H1 (cell line): ENCODE results near the gene PAX4. TPM values are rescaled to one million over a fixed set of nuclear protein-coding genes. Genes with fewer than 3 reads are reported as not detected.
A peak's percentile ranks its signal among the peaks of the same experiment; 100 is the strongest.

Source experiments
- CTCF ChIA-PET: fragments of 300-600 bp; sonication (Branson Sonifier 250); formaldehyde crosslinking; loops from one replicate; lab custom pipeline; 2021; ENCODE audit not compliant: partially characterized antibody; lab: Charles Lee
- POLR2A ChIA-PET: fragments of 300-600 bp; sonication (Branson Sonifier 250); formaldehyde crosslinking; loops from one replicate; lab custom pipeline; 2021; ENCODE audit warnings: inconsistent platforms; ENCODE audit not compliant: partially characterized antibody; lab: Charles Lee
- DNase-seq, 2 experiments: peaks; one replicate each; pipeline versions ENCODE4 v3.0.0 to v3.0.0-alpha.2; 2010 to 2022; ENCODE audit warnings: low spot score in 2 of 2, low read depth in 1 of 2, mixed read lengths in 1 of 2
- FAIRE-seq: peaks from 2 replicates; lab custom pipeline; 2011; peaks lifted over from hg19 to GRCh38; lab: Jason Lieb, UNC
- H2AFZ ChIP-seq: 2 replicates; pipeline ENCODE4 v1.8.1; 2012; ENCODE audit warnings: low read length, inconsistent platforms
- H2AK5ac ChIP-seq: 2 replicates; pipeline ENCODE4 v1.6.1; 2013; ENCODE audit warnings: low read depth, low read length
- H2BK120ac ChIP-seq: replicated peaks from 2 replicates; pipeline ENCODE3; 2013; ENCODE audit warnings: low read depth, low read length, inconsistent platforms
- H2BK12ac ChIP-seq: 2 replicates; pipeline ENCODE4 v1.6.1; 2013; ENCODE audit warnings: low read depth, low read length
- H2BK15ac ChIP-seq: 2 replicates; pipeline ENCODE4 v1.6.1; 2013; ENCODE audit warnings: low read length
- H2BK20ac ChIP-seq: 2 replicates; pipeline ENCODE4 v1.6.1; 2013; ENCODE audit warnings: low read length
- H2BK5ac ChIP-seq: 2 replicates; pipeline ENCODE4 v1.6.1; 2013; ENCODE audit warnings: low read depth, low read length
- H3K14ac ChIP-seq: 2 replicates; pipeline ENCODE4 v1.6.1; 2013; ENCODE audit warnings: inconsistent platforms; ENCODE audit not compliant: insufficient read length
- H3K18ac ChIP-seq: 2 replicates; pipeline ENCODE4 v1.6.1; 2013; ENCODE audit warnings: low read length; ENCODE audit errors: extremely low read depth
- H3K23ac ChIP-seq: 2 replicates; pipeline ENCODE4 v1.6.1; 2013; ENCODE audit warnings: inconsistent platforms; ENCODE audit not compliant: insufficient read length
- H3K23me2 ChIP-seq: 2 replicates; pipeline ENCODE4 v1.6.1; 2013; ENCODE audit warnings: low read depth, low read length
- H3K27ac ChIP-seq: 2 replicates; pipeline ENCODE4 v1.6.1; 2011; ENCODE audit warnings: low read depth, low read length, inconsistent platforms
- H3K27me3 ChIP-seq, 4 experiments: replicated peaks in 1 of 4; 1 replicate in 1 of 4; 2 replicates in 3 of 4; pipeline versions ENCODE4 v1.6.1 to v1.8.1; 2011 to 2013; ENCODE audit warnings: low read length in 3 of 4, mild to moderate bottlenecking in 3 of 4, inconsistent platforms in 2 of 4, mixed read lengths in 2 of 4, moderate library complexity in 1 of 4; ENCODE audit not compliant: control insufficient read depth in 3 of 4, insufficient read depth in 3 of 4; ENCODE audit errors: extremely low read depth in 1 of 4
- H3K36me3 ChIP-seq, 4 experiments: 2 replicates each; pipeline versions ENCODE4 v1.6.1 to v1.8.1; 2011 to 2013; ENCODE audit warnings: mild to moderate bottlenecking in 4 of 4, low read length in 3 of 4, moderate library complexity in 2 of 4, control low read depth in 1 of 4, inconsistent platforms in 1 of 4; ENCODE audit not compliant: insufficient read depth in 4 of 4, control insufficient read depth in 2 of 4
- H3K4ac ChIP-seq: replicated peaks from 2 replicates; pipeline ENCODE3; 2013; ENCODE audit warnings: low read length, low read depth, mixed read lengths, inconsistent platforms; ENCODE audit not compliant: insufficient read length
- H3K4me1 ChIP-seq, 4 experiments: replicated peaks in 1 of 4; 1 replicate in 1 of 4; 2 replicates in 3 of 4; pipeline versions ENCODE4 v1.6.1 to v1.8.1; 2011 to 2013; ENCODE audit warnings: low read length in 3 of 4, inconsistent platforms in 2 of 4, mixed read lengths in 1 of 4; ENCODE audit not compliant: insufficient read depth in 4 of 4, control insufficient read depth in 3 of 4
- H3K4me2 ChIP-seq, 2 experiments: 2 replicates each; pipeline versions ENCODE4 v1.6.1 to v1.8.1; 2011 to 2013; ENCODE audit warnings: low read depth in 2 of 2, low read length in 2 of 2, control low read depth in 1 of 2, inconsistent platforms in 1 of 2, mild to moderate bottlenecking in 1 of 2; ENCODE audit not compliant: insufficient read depth in 1 of 2
- H3K4me3 ChIP-seq, 4 experiments: fragments of 200-600, 300-600 bp in 1 of 4; sonication (generic), shearing (Covaris generic), sonication (Bioruptor Twin) in 1 of 4; 2 replicates each; pipeline versions ENCODE4 v1.5.1 to v1.8.1; 2011 to 2016; ENCODE audit warnings: low read length in 4 of 4, low read depth in 3 of 4, control low read depth in 2 of 4, inconsistent platforms in 2 of 4, mild to moderate bottlenecking in 2 of 4, mixed read lengths in 1 of 4, moderate library complexity in 1 of 4; ENCODE audit not compliant: insufficient read depth in 2 of 4; ENCODE audit errors: extremely low read depth in 1 of 4
- H3K56ac ChIP-seq: replicated peaks from 2 replicates; pipeline ENCODE3; 2013; ENCODE audit warnings: low read depth, mild to moderate bottlenecking, mixed read lengths, low read length, inconsistent platforms; ENCODE audit not compliant: insufficient read length
- H3K79me1 ChIP-seq: 2 replicates; pipeline ENCODE4 v1.6.1; 2013; ENCODE audit warnings: low read depth, low read length, control low read depth
- H3K79me2 ChIP-seq, 2 experiments: 2 replicates each; pipeline versions ENCODE4 v1.6.1 to v1.8.1; 2012 to 2013; ENCODE audit warnings: low read length in 2 of 2, mild to moderate bottlenecking in 2 of 2, inconsistent platforms in 1 of 2; ENCODE audit not compliant: insufficient read depth in 2 of 2, control insufficient read depth in 1 of 2
- H3K9ac ChIP-seq, 4 experiments: replicated peaks in 1 of 4; 1 replicate in 1 of 4; 2 replicates in 3 of 4; pipeline versions ENCODE4 v1.6.1 to v1.8.1; 2011 to 2013; ENCODE audit warnings: low read depth in 3 of 4, low read length in 3 of 4, control low read depth in 2 of 4, mild to moderate bottlenecking in 2 of 4, moderate library complexity in 2 of 4, inconsistent platforms in 1 of 4; ENCODE audit errors: extremely low read depth in 1 of 4
- H3K9me3 ChIP-seq, 2 experiments: 2 replicates each; pipeline versions ENCODE4 v1.6.1 to v1.8.1; 2012 to 2013; ENCODE audit warnings: mild to moderate bottlenecking in 2 of 2, moderate library complexity in 2 of 2, control low read depth in 1 of 2, inconsistent platforms in 1 of 2, low read depth in 1 of 2, low read length in 1 of 2, mixed read lengths in 1 of 2; ENCODE audit not compliant: insufficient read depth in 2 of 2
- H4K20me1 ChIP-seq, 2 experiments: replicated peaks in 1 of 2; 2 replicates each; pipeline versions ENCODE3 to v1.8.1; 2011 to 2013; ENCODE audit warnings: inconsistent platforms in 2 of 2, low read length in 2 of 2, mild to moderate bottlenecking in 1 of 2; ENCODE audit not compliant: insufficient read depth in 2 of 2, control insufficient read depth in 1 of 2
- H4K5ac ChIP-seq: 2 replicates; pipeline ENCODE4 v1.6.1; 2013; ENCODE audit warnings: low read length, low read depth, mixed read lengths, inconsistent platforms; ENCODE audit not compliant: insufficient read length
- H4K8ac ChIP-seq: 2 replicates; pipeline ENCODE4 v1.8.0; 2013; ENCODE audit warnings: mild to moderate bottlenecking, moderate library complexity, low read length, inconsistent platforms; ENCODE audit not compliant: insufficient read depth; ENCODE audit errors: extremely low read depth
- H4K91ac ChIP-seq: replicated peaks from 2 replicates; pipeline ENCODE3; 2013; ENCODE audit warnings: low read length, mixed read lengths, inconsistent platforms; ENCODE audit not compliant: insufficient read length
- FOSL1 ChIP-seq: IDR thresholded peaks from 2 replicates; pipeline ENCODE4 v1.6.1; 2011; ENCODE audit warnings: mild to moderate bottlenecking, low read depth, low read length, moderate library complexity; ENCODE audit not compliant: insufficient read depth
- GABPA ChIP-seq: IDR thresholded peaks from 2 replicates; pipeline ENCODE4 v1.6.1; 2011; ENCODE audit warnings: mild to moderate bottlenecking, low read length, moderate library complexity, borderline replicate concordance; ENCODE audit not compliant: insufficient read depth
- JUN ChIP-seq: IDR thresholded peaks from 2 replicates; pipeline ENCODE4 v1.6.1; 2011; ENCODE audit warnings: low read depth, mild to moderate bottlenecking, improper control_type of control experiment, low read length
- JUND ChIP-seq: IDR thresholded peaks from 2 replicates; pipeline ENCODE4 v1.6.1; 2011; ENCODE audit warnings: mild to moderate bottlenecking, improper control_type of control experiment, low read length
- KDM4A ChIP-seq: IDR thresholded peaks from one replicate; pipeline ENCODE4 v1.7.1; 2012; ENCODE audit warnings: low read depth, mild to moderate bottlenecking, moderate library complexity, low read length, inconsistent platforms; ENCODE audit not compliant: severe bottlenecking
- PHF8 ChIP-seq: fragments of 200-600 bp; sonication (generic); conservative IDR thresholded peaks from 2 replicates; pipeline ENCODE4 v1.7.1; 2012; ENCODE audit warnings: low read depth, mild to moderate bottlenecking, inconsistent platforms, low read length, moderate library complexity
- SIN3A ChIP-seq, 2 experiments: IDR thresholded peaks in 1 of 2; conservative IDR thresholded peaks in 1 of 2; 2 replicates each; pipeline ENCODE4 v1.6.1; 2011 to 2012; ENCODE audit warnings: low read length in 2 of 2, improper control_type of control experiment in 1 of 2, low read depth in 1 of 2, mild to moderate bottlenecking in 1 of 2
- SUZ12 ChIP-seq: fragments of 200-600 bp; sonication (generic); IDR thresholded peaks from 2 replicates; pipeline ENCODE4 v1.6.1; 2012; ENCODE audit warnings: mild to moderate bottlenecking, inconsistent platforms, low read length, moderate library complexity, mixed read lengths
- WGBS, 2 experiments: shearing (Covaris generic) in 1 of 2; methylation state at CpG; one replicate each; pipeline versions ENCODE4 v1.1.6 to v1.1.7; 2013 to 2015; ENCODE audit warnings: low lambda C conversion rate in 2 of 2, mixed read lengths in 2 of 2, inconsistent platforms in 1 of 2, low coverage in 1 of 2, missing lambda C conversion rate in 1 of 2; ENCODE audit not compliant: insufficient replicate concordance in 2 of 2, insufficient coverage in 1 of 2, insufficient read length in 1 of 2; ENCODE audit errors: extremely low coverage in 1 of 2, missing lambda C conversion rate in 1 of 2; 5-methylcytosine and 5-hydroxymethylcytosine counted together
- polyA plus RNA-seq, 7 experiments: library from polyadenylated mRNA; depleted of rRNA in 3 of 7; stranded (reverse) in 5 of 7; unstranded in 2 of 7; fragments of >200 nt in 5 of 7; fragments of 200-250 nt in 2 of 7; gene quantifications; 1 replicate in 5 of 7; 2 replicates in 1 of 7; 4 replicates in 1 of 7; pipeline versions ENCODE4 v1.2.1 to v1.2.3, GENCODE V29; 2011 to 2013; ENCODE audit warnings: missing spikeins in 2 of 7, mixed read lengths in 2 of 7
- total RNA-seq: library from RNA; stranded (reverse); fragmentation: NEBNext Ultra II Directional; extraction: Animal tissue kit (Norgen Biotek cat#: 25700); gene quantifications from 2 replicates; pipeline ENCODE4 v1.2.1, GENCODE V29; 2021
- TF ChIP-seq, protein P1 (sequence below): IDR thresholded peaks from 2 replicates; pipeline ENCODE4 v1.6.1; 2012; ENCODE audit warnings: inconsistent platforms

Gene PAX4
- total and polyA plus RNA-seq, 2 of the 8 experiments (the other 6 are each of a cell fraction or from before 2014, with no cell fraction given) = 0.20 TPM; not detected in 1

DNA sequence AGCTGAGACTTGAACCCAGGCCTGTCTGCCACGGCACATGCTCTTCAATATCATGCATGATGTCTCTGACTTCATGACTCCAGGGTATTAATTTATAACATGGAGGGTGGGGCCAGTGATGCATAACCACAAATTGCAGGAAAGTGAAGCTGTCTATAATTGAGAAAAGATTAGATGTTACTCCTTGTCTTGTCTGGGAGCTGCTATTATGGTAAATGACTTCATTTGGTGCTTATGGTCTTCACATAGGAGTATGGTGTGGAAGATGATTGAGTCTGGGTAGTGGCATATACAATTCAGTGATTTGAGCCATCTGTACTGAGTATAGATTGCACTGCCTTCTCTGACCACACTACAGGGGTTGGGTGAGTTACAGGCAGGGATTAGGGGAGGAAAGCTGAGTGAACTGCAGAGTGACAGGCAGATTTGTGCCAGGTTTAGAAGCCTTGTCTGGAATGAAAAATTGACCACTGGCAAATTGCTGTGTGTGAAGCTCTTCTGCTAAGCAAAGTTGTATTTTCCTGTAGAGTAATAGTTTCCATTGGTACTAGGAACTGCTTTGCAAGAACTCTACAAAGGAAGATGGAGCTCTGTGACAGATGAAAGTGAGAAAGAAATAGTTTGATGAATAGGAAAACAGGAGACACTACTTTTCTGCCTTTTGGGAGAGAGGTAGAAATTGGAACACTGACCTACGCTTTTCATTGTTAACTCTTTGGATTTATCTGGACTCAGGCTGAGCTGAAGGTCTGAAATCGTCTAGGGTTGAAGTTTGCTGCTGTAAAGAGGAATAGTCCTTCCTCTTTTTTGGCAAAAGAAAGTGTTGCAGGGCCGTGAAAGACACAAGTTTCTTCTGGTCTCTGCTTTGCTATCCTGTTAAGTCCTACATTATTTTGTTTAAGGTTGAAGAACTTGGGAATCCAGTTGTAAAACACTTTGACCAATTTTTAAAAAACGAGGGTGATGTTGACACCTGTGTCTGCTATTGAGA lies 36.8 kb upstream of the PAX4 start:
- no peak overlapping the region for H2BK15ac ChIP-seq
- H4K5ac ChIP-seq = no peak overlapping the region
- no peak overlapping the region for H3K56ac ChIP-seq
- H4K91ac ChIP-seq = no peak overlapping the region
- peaks cover 33 to 77% of the 10 kb centered on the region in 2 experiments for H3K79me2 ChIP-seq
- no peaks in the 10 kb centered on the region for H3K27me3 ChIP-seq
- FAIRE-seq (no peak), DNase-seq (no peak)
- peak overlapping the region in 1 of 4 experiments; percentile 88; a peak in 2 of 8 replicates for H3K4me3 ChIP-seq
- no peak overlapping the region for H2BK5ac ChIP-seq
- peaks cover 3% of the 10 kb centered on the region; the same call in 1 of the 2 replicates for H3K79me1 ChIP-seq
- no peak overlapping the region for H3K23ac ChIP-seq
- no peak overlapping the region for H2AK5ac ChIP-seq
- no peak overlapping the region for H2BK120ac ChIP-seq
- H3K18ac ChIP-seq = no peak overlapping the region
- H3K4ac ChIP-seq = no peak overlapping the region
- WGBS, 2 experiments = 78% methylated on average over 5 of the region's 5 CpGs; no CpG with 5 or more reads in 1 of the 2 experiments
- H2BK20ac ChIP-seq = no peak overlapping the region
- H3K4me1 ChIP-seq = peaks cover 5 to 15% (median 8%) of the 10 kb centered on the region in 4 experiments; a peak in 6 of 7 replicates
- no peak overlapping the region for H3K9ac ChIP-seq
- peaks cover 0 to 12% (median under 1%) of the 10 kb centered on the region in 4 experiments; a peak in 2 of 8 replicates for H3K36me3 ChIP-seq
- H3K4me2 ChIP-seq = peak overlapping the region; percentile 31 to 83
- no peak overlapping the region for H3K14ac ChIP-seq
- no peak overlapping the region for H2AFZ ChIP-seq
- no peaks in the 10 kb centered on the region for H3K9me3 ChIP-seq
- no peak overlapping the region for H2BK12ac ChIP-seq
- no peak overlapping the region for H3K27ac ChIP-seq
- peaks cover 16 to 20% of the 10 kb centered on the region in 2 experiments for H4K20me1 ChIP-seq
- CTCF ChIA-PET = interaction anchor here (0.7 to 1.7 kb wide), 5 partner anchors 10 to 66 kb away, joined by 3 to 5 read pairs (median 4); no protein-coding TSS in a partner anchor
- H3K23me2 ChIP-seq = peaks cover 11% of the 10 kb centered on the region; the same call in 1 of the 2 replicates
- no peak overlapping the region for H4K8ac ChIP-seq
- POLR2A ChIA-PET = interaction anchor here (0.6 to 1.2 kb wide), 4 partner anchors 19 to 896 kb away, joined by 3 to 5 read pairs (median 4); partner anchors contain the start of gene ARF5
- no peak for TF ChIP-seq JUN
- no peak for TF ChIP-seq FOSL1
- no peak for TF ChIP-seq PHF8
- TF ChIP-seq SUZ12 = no peak
- TF ChIP-seq KDM4A = no peak
- no peak for TF ChIP-seq SIN3A (conservative IDR thresholded peaks at IDR 0.05 in 1 of 2, IDR thresholded peaks at IDR 0.05 in 1 of 2; ENCODE audit: low read depth in 1 of 2, low read length in 2 of 2)
- TF ChIP-seq JUND = no peak
- TF ChIP-seq, protein P1, sequence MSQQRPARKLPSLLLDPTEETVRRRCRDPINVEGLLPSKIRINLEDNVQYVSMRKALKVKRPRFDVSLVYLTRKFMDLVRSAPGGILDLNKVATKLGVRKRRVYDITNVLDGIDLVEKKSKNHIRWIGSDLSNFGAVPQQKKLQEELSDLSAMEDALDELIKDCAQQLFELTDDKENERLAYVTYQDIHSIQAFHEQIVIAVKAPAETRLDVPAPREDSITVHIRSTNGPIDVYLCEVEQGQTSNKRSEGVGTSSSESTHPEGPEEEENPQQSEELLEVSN = no peak
- no peak for TF ChIP-seq GABPA
